ENCODE results near the gene PDE1C.

Gene PDE1C

DNA sequence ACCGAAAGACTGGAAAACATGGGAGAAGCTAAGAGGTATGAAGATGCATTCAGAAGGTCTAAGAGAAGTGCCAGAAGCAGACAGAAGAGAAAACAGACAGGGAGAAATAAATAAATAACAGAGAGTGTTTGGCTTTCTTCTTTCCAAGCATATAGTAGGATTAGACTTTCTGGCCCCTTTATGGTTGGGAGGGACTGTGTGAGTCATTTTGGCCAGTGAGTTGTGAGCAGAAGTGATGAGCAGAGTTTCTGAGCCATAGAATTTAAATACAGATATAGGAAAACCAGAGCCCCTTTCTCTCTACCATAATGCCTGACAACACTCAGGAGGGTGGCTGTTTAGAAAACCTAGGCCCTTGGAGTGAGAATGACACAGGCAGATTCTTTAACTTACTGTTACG, 212.2 kb downstream of the PDE1C start:
- no peak overlapping the region for H3K4me3 ChIP-seq (ENCODE audit: low read depth, low read length)
- TF ChIP-seq, protein P1, sequence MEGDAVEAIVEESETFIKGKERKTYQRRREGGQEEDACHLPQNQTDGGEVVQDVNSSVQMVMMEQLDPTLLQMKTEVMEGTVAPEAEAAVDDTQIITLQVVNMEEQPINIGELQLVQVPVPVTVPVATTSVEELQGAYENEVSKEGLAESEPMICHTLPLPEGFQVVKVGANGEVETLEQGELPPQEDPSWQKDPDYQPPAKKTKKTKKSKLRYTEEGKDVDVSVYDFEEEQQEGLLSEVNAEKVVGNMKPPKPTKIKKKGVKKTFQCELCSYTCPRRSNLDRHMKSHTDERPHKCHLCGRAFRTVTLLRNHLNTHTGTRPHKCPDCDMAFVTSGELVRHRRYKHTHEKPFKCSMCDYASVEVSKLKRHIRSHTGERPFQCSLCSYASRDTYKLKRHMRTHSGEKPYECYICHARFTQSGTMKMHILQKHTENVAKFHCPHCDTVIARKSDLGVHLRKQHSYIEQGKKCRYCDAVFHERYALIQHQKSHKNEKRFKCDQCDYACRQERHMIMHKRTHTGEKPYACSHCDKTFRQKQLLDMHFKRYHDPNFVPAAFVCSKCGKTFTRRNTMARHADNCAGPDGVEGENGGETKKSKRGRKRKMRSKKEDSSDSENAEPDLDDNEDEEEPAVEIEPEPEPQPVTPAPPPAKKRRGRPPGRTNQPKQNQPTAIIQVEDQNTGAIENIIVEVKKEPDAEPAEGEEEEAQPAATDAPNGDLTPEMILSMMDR (IDR thresholded peaks at IDR 0.05; ENCODE audit: low read depth, low read length) = no peak
- TF ChIP-seq POLR2A (IDR thresholded peaks at IDR 0.05; ENCODE audit: extremely low read depth, insufficient read length) = no peak
- TF ChIP-seq MYC (IDR thresholded peaks at IDR 0.05; ENCODE audit: low read depth, low read length) = no peak
- TF ChIP-seq, protein P2, sequence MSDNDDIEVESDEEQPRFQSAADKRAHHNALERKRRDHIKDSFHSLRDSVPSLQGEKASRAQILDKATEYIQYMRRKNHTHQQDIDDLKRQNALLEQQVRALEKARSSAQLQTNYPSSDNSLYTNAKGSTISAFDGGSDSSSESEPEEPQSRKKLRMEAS (IDR thresholded peaks at IDR 0.05; ENCODE audit: low read depth, low read length) = no peak
- no peak for DNase-seq (ENCODE audit: low read depth)

DNA sequence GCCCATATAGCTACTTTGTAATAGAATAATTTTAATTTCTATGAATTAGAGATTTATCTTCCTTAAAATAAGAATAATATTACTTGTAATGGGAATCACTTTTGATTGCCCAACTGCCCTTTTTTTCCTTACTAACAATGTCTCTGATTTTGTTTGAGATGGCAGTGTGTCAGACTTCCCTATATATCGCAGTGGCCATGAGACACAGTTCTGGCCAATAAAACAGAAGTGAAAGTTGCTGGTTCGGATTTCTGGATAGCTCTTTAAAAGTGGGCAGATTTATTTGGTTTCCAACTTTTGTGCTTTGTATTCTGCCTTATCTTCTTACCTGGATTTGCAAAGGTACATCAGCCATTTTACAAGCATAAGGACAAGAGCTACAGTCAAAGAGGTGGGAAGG, 213.0 kb downstream of the PDE1C start:
- no peak for DNase-seq (ENCODE audit: low read depth)
- TF ChIP-seq MYC (IDR thresholded peaks at IDR 0.05; ENCODE audit: low read depth, low read length) (no peak), POLR2A (IDR thresholded peaks at IDR 0.05; ENCODE audit: extremely low read depth, insufficient read length) (no peak)
- TF ChIP-seq, protein P2 (IDR thresholded peaks at IDR 0.05; ENCODE audit: low read depth, low read length) = no peak
- TF ChIP-seq, protein P1 (IDR thresholded peaks at IDR 0.05; ENCODE audit: low read depth, low read length) = no peak
- H3K4me3 ChIP-seq (ENCODE audit: low read depth, low read length) = no peak overlapping the region

DNA sequence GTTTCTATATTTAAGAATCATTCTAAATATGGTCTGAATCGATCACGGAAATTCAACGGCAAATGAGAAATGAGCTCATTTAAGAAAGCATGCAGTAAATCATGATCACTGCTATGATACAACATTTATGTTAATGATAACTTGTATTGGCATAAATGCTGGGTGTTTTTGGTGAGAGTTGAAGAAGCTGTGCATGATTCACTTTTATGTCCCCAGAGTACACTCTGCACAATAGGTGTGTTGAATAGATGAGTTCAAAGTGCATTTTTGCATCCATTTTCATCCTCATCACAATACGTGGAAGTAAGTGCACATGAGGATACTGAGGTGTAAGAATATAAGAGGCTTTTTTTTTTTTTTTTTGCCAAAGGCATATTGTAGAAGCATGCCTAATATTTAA, 213.9 kb downstream of the PDE1C start:
- DNase-seq (ENCODE audit: low read depth) = no peak
- TF ChIP-seq, protein P2 (IDR thresholded peaks at IDR 0.05; ENCODE audit: low read depth, low read length) = no peak
- TF ChIP-seq MYC (IDR thresholded peaks at IDR 0.05; ENCODE audit: low read depth, low read length) (no peak), POLR2A (IDR thresholded peaks at IDR 0.05; ENCODE audit: extremely low read depth, insufficient read length) (no peak)
- TF ChIP-seq, protein P1 (IDR thresholded peaks at IDR 0.05; ENCODE audit: low read depth, low read length) = no peak
- H3K4me3 ChIP-seq (ENCODE audit: low read depth, low read length) = no peak overlapping the region

DNA sequence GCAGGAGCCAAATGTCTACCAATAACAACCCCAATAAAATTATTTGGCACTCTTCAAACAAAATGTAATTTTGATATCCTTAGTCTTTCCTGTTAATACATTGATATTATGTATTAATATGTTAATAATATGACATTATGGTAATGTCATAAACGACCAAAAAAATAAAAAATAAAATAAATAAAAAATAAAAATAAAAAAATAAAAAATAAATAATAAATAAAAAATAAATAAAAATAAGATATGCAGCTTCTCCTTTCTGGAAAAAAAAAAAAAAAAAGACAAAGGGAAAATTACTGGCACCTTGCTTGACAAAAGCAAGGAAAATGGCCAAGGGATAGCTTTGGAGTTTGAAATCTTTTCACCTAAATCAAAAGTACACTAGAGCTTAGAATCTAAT, 214.7 kb downstream of the PDE1C start:
- DNase-seq (ENCODE audit: low read depth) = no peak
- TF ChIP-seq, protein P2 (IDR thresholded peaks at IDR 0.05; ENCODE audit: low read depth, low read length) = no peak
- TF ChIP-seq, protein P1 (IDR thresholded peaks at IDR 0.05; ENCODE audit: low read depth, low read length) = no peak
- no peak for TF ChIP-seq MYC (IDR thresholded peaks at IDR 0.05; ENCODE audit: low read depth, low read length)
- no peak for TF ChIP-seq POLR2A (IDR thresholded peaks at IDR 0.05; ENCODE audit: extremely low read depth, insufficient read length)
- no peak overlapping the region for H3K4me3 ChIP-seq (ENCODE audit: low read depth, low read length)

DNA sequence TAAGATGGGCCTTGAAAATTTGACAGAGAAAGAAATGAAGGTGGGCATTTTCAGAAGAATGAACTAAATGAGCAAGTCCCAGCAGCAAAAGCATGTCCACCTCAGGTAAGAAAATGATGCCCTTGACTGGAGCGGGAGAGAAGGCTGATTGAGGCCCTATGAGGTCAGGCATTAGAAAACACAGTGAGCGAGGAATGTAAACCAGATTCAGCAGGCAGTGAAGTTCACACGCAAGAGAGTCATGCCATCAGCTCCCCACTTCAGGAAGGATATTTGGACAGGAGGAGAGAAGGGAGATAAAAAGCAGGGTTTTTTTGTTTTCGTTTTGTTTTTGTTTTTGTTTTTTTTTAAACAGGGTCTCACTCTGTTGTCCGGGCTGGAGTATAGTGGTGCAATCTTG, 216.8 kb downstream of the PDE1C start:
- no peak for DNase-seq (ENCODE audit: low read depth)
- TF ChIP-seq, protein P2 (IDR thresholded peaks at IDR 0.05; ENCODE audit: low read depth, low read length) = no peak
- no peak for TF ChIP-seq POLR2A (IDR thresholded peaks at IDR 0.05; ENCODE audit: extremely low read depth, insufficient read length)
- TF ChIP-seq, protein P1 (IDR thresholded peaks at IDR 0.05; ENCODE audit: low read depth, low read length) = no peak
- no peak for TF ChIP-seq MYC (IDR thresholded peaks at IDR 0.05; ENCODE audit: low read depth, low read length)
- no peak overlapping the region for H3K4me3 ChIP-seq (ENCODE audit: low read depth, low read length)

DNA sequence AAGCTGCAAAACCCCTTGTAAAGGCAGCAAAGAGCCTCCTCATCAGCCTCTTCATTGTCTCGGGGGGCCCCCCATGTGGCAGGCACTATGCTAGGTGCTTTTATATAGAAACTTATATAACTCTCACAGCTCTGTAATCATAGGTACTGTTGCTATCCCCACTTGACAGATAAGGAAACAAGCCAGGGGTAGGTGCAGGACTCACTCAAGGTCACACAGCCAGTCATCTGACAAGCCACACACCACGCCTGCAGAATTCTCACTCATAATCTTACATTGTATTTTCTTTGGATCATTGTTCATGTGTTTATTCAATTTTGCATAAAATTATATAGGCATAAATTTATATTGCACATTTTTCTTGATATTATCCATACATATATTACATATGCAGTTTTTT, 217.7 kb downstream of the PDE1C start:
- TF ChIP-seq, protein P1 (IDR thresholded peaks at IDR 0.05; ENCODE audit: low read depth, low read length) = no peak
- TF ChIP-seq POLR2A (IDR thresholded peaks at IDR 0.05; ENCODE audit: extremely low read depth, insufficient read length) = no peak
- TF ChIP-seq, protein P2 (IDR thresholded peaks at IDR 0.05; ENCODE audit: low read depth, low read length) = no peak
- no peak for TF ChIP-seq MYC (IDR thresholded peaks at IDR 0.05; ENCODE audit: low read depth, low read length)
- no peak overlapping the region for H3K4me3 ChIP-seq (ENCODE audit: low read depth, low read length)
- no peak for DNase-seq (ENCODE audit: low read depth)

Data from NB4 (cell line).